T1000 (cell line): Measurements from ENCODE around the gene IGDCC3.
A peak's percentile ranks its signal among the peaks of the same experiment; 100 is the strongest.

ENCODE experiments used
- DNase-seq: peaks from one replicate; lab custom pipeline; 2025; ENCODE audit warnings: mixed read lengths; lab: John Stamatoyannopoulos, UW

IGDCC3 gene

GRCh38 chr15:65328506-65329287, 49.1 kb downstream of the IGDCC3 start:
- DNase-seq: no peak

GRCh38 chr15:65327651-65328393, 50.0 kb downstream of the IGDCC3 start:
- no peak for DNase-seq

- no peak for DNase-seq
Observed at GRCh38 chr15:65326818-65327217, 51.0 kb downstream of the IGDCC3 start.

- DNase-seq: no peak
Observed at GRCh38 chr15:65326117-65326526, 51.7 kb downstream of the IGDCC3 start.

GRCh38 chr15:65323071-65323511, 54.7 kb downstream of the IGDCC3 start:
- DNase-seq: no peak

GRCh38 chr15:65318870-65319356, 58.9 kb downstream of the IGDCC3 start:
- DNase-seq: peak; percentile 64

- no peak for DNase-seq
Observed at GRCh38 chr15:65312400-65312916, 65.3 kb downstream of the IGDCC3 start.

- no peak for DNase-seq
Observed at GRCh38 chr15:65311760-65312159, 66.0 kb downstream of the IGDCC3 start.

GRCh38 chr15:65310431-65311137, 67.2 kb downstream of the IGDCC3 start:
- DNase-seq: no peak

- no peak for DNase-seq
Observed at GRCh38 chr15:65309882-65310418, 67.9 kb downstream of the IGDCC3 start.

- no peak for DNase-seq
Observed at GRCh38 chr15:65307978-65308377, 69.8 kb downstream of the IGDCC3 start.

- no peak for DNase-seq
Observed at GRCh38 chr15:65306551-65306950, 71.3 kb downstream of the IGDCC3 start.

GRCh38 chr15:65305776-65306175, 72.0 kb downstream of the IGDCC3 start:
- DNase-seq: peak; percentile 49

- DNase-seq: peak; percentile 88
Observed at GRCh38 chr15:65305150-65305758, 72.5 kb downstream of the IGDCC3 start.

GRCh38 chr15:65304381-65305149, 73.2 kb downstream of the IGDCC3 start, which contains the start of gene RNU5B-1:
RNU5B-1 (plus strand) TSS chr15:65304677.
- peak; percentile 92 for DNase-seq

- DNase-seq: no peak
Observed at GRCh38 chr15:65303687-65304380, 74.0 kb downstream of the IGDCC3 start.

GRCh38 chr15:65302061-65302460, 75.7 kb downstream of the IGDCC3 start:
- DNase-seq: no peak

GRCh38 chr15:65300924-65301441, 76.8 kb downstream of the IGDCC3 start:
- DNase-seq: no peak

GRCh38 chr15:65298731-65299130, 79.1 kb downstream of the IGDCC3 start:
- no peak for DNase-seq
